Measurements from ENCODE around the gene MCU.

- TF ChIP-seq CTCF (conservative IDR thresholded peaks at IDR 0.05; ENCODE audit: low read length) (no peak), EZH2phosphoT487 (IDR thresholded peaks at IDR 0.05; ENCODE audit: borderline replicate concordance, low read depth, low read length) (no peak)
Measured at GRCh38 chr10:72794260-72794659, 102.3 kb downstream of the MCU start.
